WTC11 (cell line): ENCODE data around the gene MUC4. TPM values are rescaled to one million over a fixed set of nuclear protein-coding genes. Genes with fewer than 3 reads are reported as not detected.

Experiments used
- ATAC-seq: fragments of 200-7000 bp; cut with Tn5 transposase; 2 replicates; pipeline ENCODE4 v1.10.0; 2021; ENCODE audit warnings: mild to moderate bottlenecking, moderate library complexity
- CTCF ChIA-PET: fragments of 300-600 bp; sonication (Branson Sonifier 250); formaldehyde crosslinking; loops from one replicate; lab custom pipeline; 2021; ENCODE audit warnings: antibody characterized with exemption; lab: Charles Lee
- POLR2A ChIA-PET: fragments of 350-600 bp; sonication (Branson Sonifier 250); formaldehyde crosslinking; loops from one replicate; lab custom pipeline; 2021; ENCODE audit warnings: antibody characterized with exemption; lab: Charles Lee
- DNase-seq: peaks from one replicate; pipeline ENCODE4 v3.0.0; 2021; ENCODE audit warnings: low spot score
- H3K27ac Mint-ChIP-seq: 2 replicates; pipeline ENCODE4 v1.8.0; 2021; ENCODE audit warnings: mixed read lengths
- H3K27me3 Mint-ChIP-seq: 2 replicates; pipeline ENCODE4 v1.8.0; 2021; ENCODE audit warnings: low read depth, mild to moderate bottlenecking, moderate library complexity, mixed read lengths
- H3K36me3 Mint-ChIP-seq: 2 replicates; pipeline ENCODE4 v1.8.0; 2021; ENCODE audit warnings: mixed read lengths
- H3K4me1 Mint-ChIP-seq: 2 replicates; pipeline ENCODE4 v1.8.0; 2022; ENCODE audit warnings: mixed read lengths
- H3K4me3 Mint-ChIP-seq: 2 replicates; pipeline ENCODE4 v1.8.0; 2021; ENCODE audit warnings: mild to moderate bottlenecking, moderate library complexity, mixed read lengths
- H3K9me3 Mint-ChIP-seq: 2 replicates; pipeline ENCODE4 v1.8.0; 2021; ENCODE audit warnings: mixed read lengths
- CBFB ChIP-seq: sonication (generic); formaldehyde crosslinking; IDR thresholded peaks from 2 replicates; pipeline ENCODE4 v1.8.1; 2022; ENCODE audit warnings: mild to moderate bottlenecking, low read depth, missing genetic modification reagents
- ESRRA ChIP-seq: sonication (generic); formaldehyde crosslinking; IDR thresholded peaks from 2 replicates; pipeline ENCODE4 v1.8.1; 2022; ENCODE audit warnings: mild to moderate bottlenecking, missing genetic modification reagents, borderline replicate concordance
- FOXP1 ChIP-seq: sonication (generic); formaldehyde crosslinking; IDR thresholded peaks from 2 replicates; pipeline ENCODE4 v1.8.0; 2022; ENCODE audit warnings: missing genetic modification reagents, mild to moderate bottlenecking, moderate library complexity, borderline replicate concordance
- GRHL2 ChIP-seq: fragments of 250-450 bp; sonication (Bioruptor Pico); IDR thresholded peaks from 2 replicates; pipeline ENCODE4 v1.8.0; 2022; ENCODE audit warnings: mild to moderate bottlenecking, moderate library complexity; ENCODE audit not compliant: insufficient replicate concordance, severe bottlenecking
- GTF2I ChIP-seq: fragments of 250-450 bp; sonication (Bioruptor Pico); conservative IDR thresholded peaks from 2 replicates; pipeline ENCODE4 v1.4.0; 2021; ENCODE audit warnings: mild to moderate bottlenecking
- IRF2 ChIP-seq: sonication (generic); formaldehyde crosslinking; IDR thresholded peaks from 2 replicates; pipeline ENCODE4 v1.8.0; 2022; ENCODE audit warnings: low read depth, missing genetic modification reagents, borderline replicate concordance
- JUN ChIP-seq: sonication (generic); formaldehyde crosslinking; IDR thresholded peaks from 2 replicates; pipeline ENCODE4 v1.8.0; 2023; ENCODE audit warnings: mild to moderate bottlenecking, missing genetic modification reagents
- NFYB ChIP-seq: sonication (generic); formaldehyde crosslinking; conservative IDR thresholded peaks from 2 replicates; pipeline ENCODE4 v1.8.0; 2022; ENCODE audit warnings: low read depth, missing genetic modification reagents
- NR3C1 ChIP-seq: sonication (generic); formaldehyde crosslinking; conservative IDR thresholded peaks from 2 replicates; pipeline ENCODE4 v1.8.1; 2023; ENCODE audit warnings: low read depth, mild to moderate bottlenecking, missing genetic modification reagents
- PRRX2 ChIP-seq: fragments of 250-450 bp; sonication (Bioruptor Pico); IDR thresholded peaks from 2 replicates; pipeline ENCODE4 v1.8.0; 2021; ENCODE audit warnings: mild to moderate bottlenecking
- SMAD3 ChIP-seq: sonication (generic); formaldehyde crosslinking; IDR thresholded peaks from 2 replicates; pipeline ENCODE4 v1.8.0; 2022; ENCODE audit warnings: missing genetic modification reagents, mild to moderate bottlenecking, borderline replicate concordance
- SMAD4 ChIP-seq: sonication (generic); formaldehyde crosslinking; IDR thresholded peaks from 2 replicates; pipeline ENCODE4 v1.8.0; 2022; ENCODE audit warnings: mild to moderate bottlenecking, missing genetic modification reagents
- SOX15 ChIP-seq: fragments of 250-450 bp; sonication (Bioruptor Pico); IDR thresholded peaks from 2 replicates; pipeline ENCODE4 v1.9.0; 2021; ENCODE audit warnings: mild to moderate bottlenecking
- ZNF121 ChIP-seq: sonication (generic); formaldehyde crosslinking; IDR thresholded peaks from 2 replicates; pipeline ENCODE4 v1.8.0; 2023; ENCODE audit warnings: missing genetic modification reagents
- ZNF138 ChIP-seq: sonication (generic); formaldehyde crosslinking; conservative IDR thresholded peaks from 2 replicates; pipeline ENCODE4 v1.8.1; 2022; ENCODE audit warnings: mild to moderate bottlenecking, moderate library complexity, missing genetic modification reagents
- ZNF263 ChIP-seq: sonication (generic); formaldehyde crosslinking; IDR thresholded peaks from 2 replicates; pipeline ENCODE4 v1.8.1; 2022; ENCODE audit warnings: low read depth, mild to moderate bottlenecking, moderate library complexity, missing genetic modification reagents
- ZNF423 ChIP-seq: fragments of 250-450 bp; sonication (Bioruptor Pico); IDR thresholded peaks from 2 replicates; pipeline ENCODE4 v2.1.2; 2022; ENCODE audit warnings: mild to moderate bottlenecking, moderate library complexity
- total RNA-seq: library from RNA; stranded (reverse); gene quantifications from 3 replicates; pipeline ENCODE4 v1.2.3, GENCODE V29; 2021
- TF ChIP-seq, protein P1 (sequence below): fragments of 250-450 bp; sonication (Bioruptor Pico); IDR thresholded peaks from 2 replicates; pipeline ENCODE4 v1.9.0; 2021; ENCODE audit warnings: moderate library complexity, mild to moderate bottlenecking, inconsistent platforms, borderline replicate concordance
- TF ChIP-seq, protein P2 (sequence below): sonication (generic); formaldehyde crosslinking; IDR thresholded peaks from 2 replicates; pipeline ENCODE4 v1.8.1; 2022; ENCODE audit warnings: mild to moderate bottlenecking, moderate library complexity, missing genetic modification reagents
- TF ChIP-seq, protein P3 (sequence below): fragments of 250-450 bp; sonication (Bioruptor Pico); IDR thresholded peaks from 2 replicates; pipeline ENCODE4 v1.9.0; 2021; ENCODE audit warnings: mild to moderate bottlenecking, borderline replicate concordance
- TF ChIP-seq, protein P4 (sequence below): sonication (generic); formaldehyde crosslinking; IDR thresholded peaks from 2 replicates; pipeline ENCODE4 v1.8.0; 2022; ENCODE audit warnings: mild to moderate bottlenecking, missing genetic modification reagents
- TF ChIP-seq, protein P5 (sequence below): sonication (generic); formaldehyde crosslinking; IDR thresholded peaks from 2 replicates; pipeline ENCODE4 v1.8.1; 2023; ENCODE audit warnings: mild to moderate bottlenecking, missing genetic modification reagents, moderate library complexity

Gene MUC4
- total RNA-seq, 1 experiment from 2014 or later, result 2.1 TPM

DNA sequence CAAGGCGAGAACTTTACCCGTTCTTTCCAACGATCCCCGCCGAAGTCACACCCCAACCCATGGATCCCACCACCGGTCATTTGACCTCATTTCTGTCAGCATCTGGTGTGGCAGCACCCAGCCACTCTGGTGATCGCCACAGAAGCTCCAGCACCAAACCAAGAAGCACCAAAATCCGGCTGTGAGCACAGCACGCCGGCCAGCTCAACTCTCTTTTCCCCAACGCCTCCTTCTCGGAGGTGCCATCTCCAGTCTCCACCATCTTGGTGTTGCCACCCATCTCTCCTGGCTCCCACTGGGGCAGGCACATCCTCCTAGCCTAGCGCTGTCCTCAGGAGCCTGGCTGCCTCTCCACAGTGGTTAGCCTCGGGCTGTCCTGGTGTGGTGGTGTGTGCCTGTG lies 6.5 kb downstream of the MUC4 start:
- Mint-ChIP-seq H3K36me3 (no peaks in the 10 kb centered on the region), H3K27me3 (peaks cover 4% of the 10 kb centered on the region), H3K4me3 (no peak overlapping the region), H3K27ac (peak overlapping the region; percentile 82), H3K9me3 (no peaks in the 10 kb centered on the region), H3K4me1 (peaks cover 85% of the 10 kb centered on the region)
- POLR2A ChIA-PET, result interaction anchor here (0.5 kb wide), 1 partner anchor 17 kb away, joined by 8 read pairs; no protein-coding TSS in a partner anchor
- no peak for DNase-seq
- CTCF ChIA-PET, result interaction anchor here (0.9 to 2.6 kb wide), 3 partner anchors 31 to 89 kb away, joined by 3 to 12 read pairs (median 6); no protein-coding TSS in a partner anchor
- no peak for ATAC-seq
- TF ChIP-seq, protein P1, sequence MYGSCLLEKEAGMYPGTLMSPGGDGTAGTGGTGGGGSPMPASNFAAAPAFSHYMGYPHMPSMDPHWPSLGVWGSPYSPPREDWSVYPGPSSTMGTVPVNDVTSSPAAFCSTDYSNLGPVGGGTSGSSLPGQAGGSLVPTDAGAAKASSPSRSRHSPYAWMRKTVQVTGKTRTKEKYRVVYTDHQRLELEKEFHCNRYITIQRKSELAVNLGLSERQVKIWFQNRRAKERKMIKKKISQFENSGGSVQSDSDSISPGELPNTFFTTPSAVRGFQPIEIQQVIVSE (CRISPR knock-in tag), result no peak
- TF ChIP-seq ZNF138 (CRISPR knock-in tag), result no peak
- TF ChIP-seq, all 79 proteins: peak for 0

DNA sequence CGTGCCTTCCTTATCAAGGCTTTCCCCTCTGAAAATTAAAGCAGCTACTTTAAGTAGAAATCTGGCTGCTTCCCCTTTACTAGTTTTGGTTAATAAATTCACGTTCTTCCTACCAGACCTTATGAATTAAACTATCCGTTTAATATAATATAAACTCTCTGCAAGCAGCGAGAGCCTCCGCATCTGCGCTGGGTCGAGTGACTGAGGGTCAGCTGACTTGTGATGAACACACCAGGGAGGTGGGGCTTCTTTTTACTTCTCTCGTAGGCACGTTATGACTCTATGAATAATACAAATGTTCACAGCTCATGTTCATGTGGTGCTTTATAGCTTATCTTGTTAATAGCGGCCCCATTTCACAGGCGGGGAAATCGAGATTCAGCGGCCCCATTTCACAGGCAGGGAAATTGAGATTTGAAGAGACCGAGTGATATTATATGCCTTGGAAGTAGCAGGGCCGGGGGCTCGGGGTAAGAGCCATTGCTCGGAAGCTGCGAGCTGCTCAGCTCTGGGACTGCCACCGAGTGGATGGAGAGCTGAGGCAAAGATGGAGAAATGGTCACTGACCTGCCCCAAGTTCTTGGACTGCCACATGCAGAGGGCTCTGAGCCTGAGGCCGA lies 8.3 kb downstream of the MUC4 start:
- Mint-ChIP-seq H3K36me3 (no peaks in the 10 kb centered on the region), H3K4me1 (peaks cover 71% of the 10 kb centered on the region), H3K4me3 (no peak overlapping the region), H3K9me3 (no peaks in the 10 kb centered on the region), H3K27me3 (peaks cover 4% of the 10 kb centered on the region), H3K27ac (no peak overlapping the region)
- POLR2A ChIA-PET, result no interaction called here
- ATAC-seq, result no peak
- no peak for DNase-seq
- TF ChIP-seq ZNF263 (CRISPR knock-in tag) (no peak), GTF2I (CRISPR knock-in tag) (peak; percentile 46; the same call in 1 of the 2 replicates)
- CTCF ChIA-PET, result no interaction called here

DNA sequence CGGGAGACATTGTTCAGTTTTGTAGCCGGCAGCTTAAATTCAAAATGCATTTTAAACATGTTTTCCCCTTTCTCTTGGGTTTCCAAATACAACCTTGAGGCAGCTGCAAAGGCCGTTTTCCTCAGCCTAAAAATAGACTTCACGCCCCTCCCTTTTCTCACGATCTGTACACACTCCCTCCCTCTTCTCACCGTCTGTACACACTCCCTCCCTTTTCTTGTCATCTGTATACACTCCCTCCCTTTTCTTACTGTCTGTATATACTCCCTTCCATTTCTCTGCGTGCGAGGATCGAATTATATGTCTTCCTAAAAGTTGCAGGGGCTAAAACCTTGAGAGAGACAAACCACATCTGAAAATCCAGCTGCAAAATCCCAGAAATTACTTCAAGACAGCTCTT lies 8.9 kb downstream of the MUC4 start:
- ChIA-PET CTCF (interaction anchor here (3.2 kb wide), 1 partner anchor 48 kb away, joined by 15 read pairs; no protein-coding TSS in a partner anchor), POLR2A (no interaction called here)
- Mint-ChIP-seq H3K27ac (no peak overlapping the region), H3K36me3 (no peaks in the 10 kb centered on the region), H3K9me3 (no peaks in the 10 kb centered on the region), H3K27me3 (peaks cover 4% of the 10 kb centered on the region), H3K4me1 (peaks cover 70% of the 10 kb centered on the region), H3K4me3 (no peak overlapping the region)
- no peak for DNase-seq
- no peak for ATAC-seq
- TF ChIP-seq NR3C1 (no peak), SOX15 (CRISPR knock-in tag) (no peak), JUN (CRISPR knock-in tag) (no peak), SMAD4 (CRISPR knock-in tag) (no peak), GRHL2 (CRISPR knock-in tag) (no peak), FOXP1 (no peak), IRF2 (CRISPR knock-in tag) (no peak), ZNF121 (CRISPR knock-in tag) (no peak), ZNF423 (CRISPR knock-in tag) (no peak), NFYB (no peak), PRRX2 (CRISPR knock-in tag) (no peak), ESRRA (CRISPR knock-in tag) (no peak), CBFB (CRISPR knock-in tag) (no peak), SMAD3 (CRISPR knock-in tag) (no peak)
- TF ChIP-seq, protein P2, sequence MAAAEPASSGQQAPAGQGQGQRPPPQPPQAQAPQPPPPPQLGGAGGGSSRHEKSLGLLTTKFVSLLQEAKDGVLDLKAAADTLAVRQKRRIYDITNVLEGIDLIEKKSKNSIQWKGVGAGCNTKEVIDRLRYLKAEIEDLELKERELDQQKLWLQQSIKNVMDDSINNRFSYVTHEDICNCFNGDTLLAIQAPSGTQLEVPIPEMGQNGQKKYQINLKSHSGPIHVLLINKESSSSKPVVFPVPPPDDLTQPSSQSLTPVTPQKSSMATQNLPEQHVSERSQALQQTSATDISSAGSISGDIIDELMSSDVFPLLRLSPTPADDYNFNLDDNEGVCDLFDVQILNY (CRISPR knock-in tag), result no peak
- TF ChIP-seq, protein P3, sequence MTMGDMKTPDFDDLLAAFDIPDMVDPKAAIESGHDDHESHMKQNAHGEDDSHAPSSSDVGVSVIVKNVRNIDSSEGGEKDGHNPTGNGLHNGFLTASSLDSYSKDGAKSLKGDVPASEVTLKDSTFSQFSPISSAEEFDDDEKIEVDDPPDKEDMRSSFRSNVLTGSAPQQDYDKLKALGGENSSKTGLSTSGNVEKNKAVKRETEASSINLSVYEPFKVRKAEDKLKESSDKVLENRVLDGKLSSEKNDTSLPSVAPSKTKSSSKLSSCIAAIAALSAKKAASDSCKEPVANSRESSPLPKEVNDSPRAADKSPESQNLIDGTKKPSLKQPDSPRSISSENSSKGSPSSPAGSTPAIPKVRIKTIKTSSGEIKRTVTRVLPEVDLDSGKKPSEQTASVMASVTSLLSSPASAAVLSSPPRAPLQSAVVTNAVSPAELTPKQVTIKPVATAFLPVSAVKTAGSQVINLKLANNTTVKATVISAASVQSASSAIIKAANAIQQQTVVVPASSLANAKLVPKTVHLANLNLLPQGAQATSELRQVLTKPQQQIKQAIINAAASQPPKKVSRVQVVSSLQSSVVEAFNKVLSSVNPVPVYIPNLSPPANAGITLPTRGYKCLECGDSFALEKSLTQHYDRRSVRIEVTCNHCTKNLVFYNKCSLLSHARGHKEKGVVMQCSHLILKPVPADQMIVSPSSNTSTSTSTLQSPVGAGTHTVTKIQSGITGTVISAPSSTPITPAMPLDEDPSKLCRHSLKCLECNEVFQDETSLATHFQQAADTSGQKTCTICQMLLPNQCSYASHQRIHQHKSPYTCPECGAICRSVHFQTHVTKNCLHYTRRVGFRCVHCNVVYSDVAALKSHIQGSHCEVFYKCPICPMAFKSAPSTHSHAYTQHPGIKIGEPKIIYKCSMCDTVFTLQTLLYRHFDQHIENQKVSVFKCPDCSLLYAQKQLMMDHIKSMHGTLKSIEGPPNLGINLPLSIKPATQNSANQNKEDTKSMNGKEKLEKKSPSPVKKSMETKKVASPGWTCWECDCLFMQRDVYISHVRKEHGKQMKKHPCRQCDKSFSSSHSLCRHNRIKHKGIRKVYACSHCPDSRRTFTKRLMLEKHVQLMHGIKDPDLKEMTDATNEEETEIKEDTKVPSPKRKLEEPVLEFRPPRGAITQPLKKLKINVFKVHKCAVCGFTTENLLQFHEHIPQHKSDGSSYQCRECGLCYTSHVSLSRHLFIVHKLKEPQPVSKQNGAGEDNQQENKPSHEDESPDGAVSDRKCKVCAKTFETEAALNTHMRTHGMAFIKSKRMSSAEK, result no peak
- TF ChIP-seq, protein P4, sequence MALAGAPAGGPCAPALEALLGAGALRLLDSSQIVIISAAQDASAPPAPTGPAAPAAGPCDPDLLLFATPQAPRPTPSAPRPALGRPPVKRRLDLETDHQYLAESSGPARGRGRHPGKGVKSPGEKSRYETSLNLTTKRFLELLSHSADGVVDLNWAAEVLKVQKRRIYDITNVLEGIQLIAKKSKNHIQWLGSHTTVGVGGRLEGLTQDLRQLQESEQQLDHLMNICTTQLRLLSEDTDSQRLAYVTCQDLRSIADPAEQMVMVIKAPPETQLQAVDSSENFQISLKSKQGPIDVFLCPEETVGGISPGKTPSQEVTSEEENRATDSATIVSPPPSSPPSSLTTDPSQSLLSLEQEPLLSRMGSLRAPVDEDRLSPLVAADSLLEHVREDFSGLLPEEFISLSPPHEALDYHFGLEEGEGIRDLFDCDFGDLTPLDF, result no peak
- TF ChIP-seq, protein P5, sequence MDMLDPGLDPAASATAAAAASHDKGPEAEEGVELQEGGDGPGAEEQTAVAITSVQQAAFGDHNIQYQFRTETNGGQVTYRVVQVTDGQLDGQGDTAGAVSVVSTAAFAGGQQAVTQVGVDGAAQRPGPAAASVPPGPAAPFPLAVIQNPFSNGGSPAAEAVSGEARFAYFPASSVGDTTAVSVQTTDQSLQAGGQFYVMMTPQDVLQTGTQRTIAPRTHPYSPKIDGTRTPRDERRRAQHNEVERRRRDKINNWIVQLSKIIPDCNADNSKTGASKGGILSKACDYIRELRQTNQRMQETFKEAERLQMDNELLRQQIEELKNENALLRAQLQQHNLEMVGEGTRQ, result no peak
